ACHN (cell line): ENCODE data around the gene TRIM49D2.
"Not testable (repeated sequence)": the region's sequence is repeated elsewhere in the genome, so short reads cannot be mapped to it uniquely, and the experiment has no call there.

Experiments used
- DNase-seq: peaks from one replicate; pipeline ENCODE4 v3.0.0-alpha.2; 2015
- in situ Hi-C: cut with HindIII; loops from 2 replicates; pipeline ENCODE4 v1.10.0; 2017; ENCODE audit warnings: low sequenced_read_pairs, low pct_ligation_motif_present, low pct_unique_long_range_greater_than_20kb

Gene TRIM49D2

GRCh38 chr11:89923764-89924163 lies at the start of gene TRIM49D2:
TRIM49D2 (plus strand) TSS chr11:89924064; CDS start chr11:89926762, 2,698 bp downstream.
- DNase-seq, in situ Hi-C loops: not testable (repeated sequence)

- DNase-seq, in situ Hi-C loops: not testable (repeated sequence)
These were observed 46.4 kb upstream of the TRIM49D2 start for GRCh38 chr11:89877511-89877910.

- in situ Hi-C loops: not testable (repeated sequence)
These were observed 30.6 kb upstream of the TRIM49D2 start for GRCh38 chr11:89893245-89893644.

GRCh38 chr11:89900809-89901208 lies 23.1 kb upstream of the TRIM49D2 start:
- DNase-seq, in situ Hi-C loops: not testable (repeated sequence)

More at GRCh38 chr11:89893245-89893644, 30.6 kb upstream of the TRIM49D2 start:
- DNase-seq: not testable (repeated sequence)

- in situ Hi-C loops: no loop called here
- no peak for DNase-seq
These were observed 1.6 kb upstream of the TRIM49D2 start, which contains the start of gene TRIM49D1 for GRCh38 chr11:89922195-89922660. TRIM49D1 (minus strand) TSS chr11:89922245; CDS start chr11:89917710, 4,535 bp downstream.

GRCh38 chr11:89960833-89961232 lies 37.0 kb downstream of the TRIM49D2 start:
- in situ Hi-C loops, DNase-seq: not testable (repeated sequence)

- DNase-seq, in situ Hi-C loops: not testable (repeated sequence)
These were observed 41.9 kb downstream of the TRIM49D2 start, which contains the start of gene TRIM64 for GRCh38 chr11:89965737-89966136. TRIM64 (plus strand) TSS chr11:89966037; CDS start chr11:89968504, 2,467 bp downstream.
